NCI-H82 (cell line): ENCODE measurements around the gene DHRSX.

Experiments
- DNase-seq: peaks from one replicate; lab custom pipeline; 2025; lab: John Stamatoyannopoulos, UW

The DHRSX gene

GRCh38 chrX:2193273-2193592 lies 307.5 kb downstream of the DHRSX start:
- no peak for DNase-seq

DNA sequence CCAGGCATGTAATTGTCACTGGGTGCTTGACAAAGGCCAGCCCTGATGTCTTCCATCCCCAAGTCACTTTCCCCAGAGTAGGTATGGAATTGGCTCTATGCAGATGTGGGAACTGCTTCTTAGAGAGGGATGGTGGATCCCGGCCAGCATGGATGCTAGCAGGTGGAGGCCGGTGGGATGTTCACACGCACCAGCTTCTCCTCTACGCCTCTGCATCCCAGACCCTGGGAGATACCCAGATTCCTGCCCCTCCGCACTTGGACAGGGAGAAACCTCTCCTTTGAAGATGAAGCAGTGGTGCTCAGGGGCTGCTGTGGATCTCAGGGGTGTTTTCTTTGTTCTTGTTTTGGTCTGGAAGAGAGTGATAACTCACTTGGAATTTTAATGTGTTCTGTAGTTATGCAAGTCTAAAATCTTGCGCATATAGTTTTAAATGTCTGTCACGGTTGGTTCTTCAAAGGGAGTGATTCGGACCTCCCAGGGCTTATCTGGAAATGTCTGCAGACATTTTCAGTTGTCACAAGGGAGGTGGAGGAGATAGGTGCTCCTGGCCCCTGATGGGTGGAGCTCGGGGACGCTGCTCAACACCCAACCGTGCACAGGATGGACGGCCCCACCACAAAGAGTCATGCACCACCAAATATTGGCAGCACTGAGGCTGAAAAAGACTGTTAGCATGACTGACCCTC lies 308.0 kb downstream of the DHRSX start:
- DNase-seq = no peak

DNA sequence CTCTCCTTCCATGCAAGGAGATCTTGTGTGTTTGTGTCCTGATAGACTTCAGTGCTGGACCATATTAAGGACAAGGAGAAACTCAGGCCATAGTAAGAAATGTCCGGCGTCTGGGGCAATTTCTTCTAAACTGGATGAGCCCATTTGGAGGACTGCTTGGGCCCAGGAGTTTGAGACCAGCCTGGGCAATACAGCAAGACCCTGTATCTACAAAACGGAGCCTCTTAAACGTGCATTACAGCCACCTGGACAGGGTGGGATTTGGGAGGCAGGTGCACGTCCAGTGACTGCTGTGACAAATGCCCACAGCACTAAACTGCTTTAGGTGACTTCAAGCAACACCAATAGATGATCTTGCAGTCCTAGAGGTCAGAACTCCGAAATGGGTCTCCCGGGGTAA lies 311.9 kb downstream of the DHRSX start:
- no peak for DNase-seq

DNA sequence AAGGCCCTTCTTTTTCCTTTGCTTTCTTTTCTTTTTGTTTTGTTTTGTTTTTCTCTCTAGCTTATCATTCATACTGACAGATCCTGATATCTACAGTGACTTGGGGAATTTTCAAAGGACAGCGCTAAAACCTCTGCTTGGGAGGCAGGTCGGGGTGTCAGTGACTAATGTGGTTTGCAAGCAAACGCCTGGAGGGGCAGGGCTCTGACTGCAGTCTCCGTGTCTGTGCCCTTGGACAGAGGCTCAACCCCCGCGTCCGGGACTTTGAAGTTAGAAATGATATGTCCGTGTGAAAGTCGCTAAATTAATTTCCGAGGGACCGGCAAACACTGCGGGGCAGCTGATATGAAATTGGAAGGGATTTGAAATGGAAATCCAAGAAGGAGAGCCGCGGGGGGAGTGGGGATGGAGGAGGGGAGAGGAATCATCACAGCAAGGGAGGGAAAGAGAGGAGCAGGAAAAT lies 312.4 kb downstream of the DHRSX start:
- DNase-seq = no peak

- no peak for DNase-seq
These were observed 313.2 kb downstream of the DHRSX start for GRCh38 chrX:2187352-2188115.

DNA sequence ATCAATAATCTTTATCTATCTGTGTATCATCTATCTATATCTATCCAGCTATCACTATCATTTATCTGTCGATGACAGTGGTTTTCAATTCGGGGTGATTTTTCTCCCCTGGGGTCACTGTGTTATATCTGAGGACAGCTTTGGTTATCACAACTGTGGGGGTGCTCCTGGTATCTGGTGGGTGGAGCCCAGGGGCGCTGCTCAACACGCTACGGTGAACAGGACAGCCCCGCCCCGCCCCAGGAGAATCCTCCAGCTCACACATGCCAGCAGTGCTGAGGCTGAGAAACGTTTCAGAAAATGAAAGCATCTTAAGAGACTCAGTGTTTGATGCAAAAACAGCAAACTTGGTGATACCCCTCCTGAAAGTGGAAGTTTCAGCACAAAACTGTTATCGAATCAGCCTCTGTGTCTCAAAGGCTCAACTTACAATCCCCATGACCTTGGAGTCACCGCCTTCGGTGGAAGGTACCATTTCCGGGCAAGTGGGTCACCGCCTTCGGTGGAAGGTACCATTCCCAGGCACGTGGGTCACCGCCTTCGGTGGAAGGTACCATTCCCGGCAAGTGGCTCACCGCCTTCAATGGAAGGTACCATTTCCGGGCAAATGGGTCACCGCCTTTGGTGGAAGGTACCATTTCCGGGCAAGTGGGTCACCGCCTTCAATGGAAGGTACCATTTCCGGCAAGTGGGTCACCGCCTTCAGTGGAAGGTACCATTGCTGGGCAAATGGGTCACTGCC lies 315.3 kb downstream of the DHRSX start:
- DNase-seq = no peak

DNA sequence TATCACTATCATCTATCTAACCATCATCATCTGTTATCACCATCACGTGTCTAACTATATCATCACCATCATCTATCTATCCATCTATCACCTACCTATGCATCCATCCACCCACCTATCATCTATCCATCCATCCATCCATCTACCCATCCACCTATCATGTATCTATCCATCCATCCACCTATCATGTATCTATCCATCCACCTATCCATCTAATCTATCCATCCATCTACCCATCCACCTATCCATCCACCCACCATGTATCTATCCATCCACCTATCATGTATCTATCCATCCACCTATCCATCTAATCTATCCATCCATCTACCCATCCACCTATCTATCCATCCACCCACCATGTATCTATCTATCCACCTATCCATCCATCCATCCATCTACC lies 316.7 kb downstream of the DHRSX start:
- no peak for DNase-seq

GRCh38 chrX:2183193-2183725 lies 317.5 kb downstream of the DHRSX start:
- no peak for DNase-seq

DNA sequence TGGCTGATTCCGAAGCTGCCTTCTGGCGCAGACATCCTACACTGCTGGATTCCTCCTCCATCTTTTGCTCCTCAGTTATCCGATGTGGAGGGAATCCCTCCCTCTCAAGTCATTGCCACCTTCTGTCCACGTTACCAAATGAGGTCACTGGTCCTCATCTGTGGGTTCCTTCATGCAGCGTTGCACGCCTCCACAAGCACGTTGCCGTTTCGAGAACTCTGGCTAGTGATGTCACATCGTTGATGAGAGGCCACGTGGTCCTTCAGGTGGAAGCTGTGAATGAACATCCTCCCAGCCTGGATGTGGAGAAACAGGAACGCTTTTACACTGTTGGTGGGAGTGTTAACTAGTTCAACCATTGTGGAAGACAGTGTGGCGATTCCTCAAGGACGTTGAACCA lies 323.2 kb downstream of the DHRSX start:
- no peak for DNase-seq

DNA sequence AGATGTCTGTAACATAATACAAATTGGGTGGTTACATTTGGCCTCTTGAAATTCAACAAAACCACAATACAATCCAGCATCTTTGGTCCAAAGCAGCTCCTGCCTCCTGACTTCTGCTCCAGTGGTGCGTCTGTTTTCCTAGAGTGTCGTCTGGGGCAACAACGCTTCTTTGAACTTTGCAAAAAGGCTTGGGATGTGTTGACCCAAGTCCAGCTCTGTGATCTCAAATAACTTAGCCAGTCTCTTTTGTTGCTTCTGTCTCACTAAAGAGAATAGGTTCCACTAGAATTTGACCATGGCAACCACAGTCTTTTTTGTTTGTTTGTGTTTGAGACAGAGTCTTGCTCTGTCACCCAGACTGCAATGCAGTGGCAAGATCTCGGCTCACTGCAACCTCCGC lies 324.0 kb downstream of the DHRSX start:
- DNase-seq = no peak

- no peak for DNase-seq
These were observed 324.5 kb downstream of the DHRSX start for GRCh38 chrX:2176274-2176673.

DNA sequence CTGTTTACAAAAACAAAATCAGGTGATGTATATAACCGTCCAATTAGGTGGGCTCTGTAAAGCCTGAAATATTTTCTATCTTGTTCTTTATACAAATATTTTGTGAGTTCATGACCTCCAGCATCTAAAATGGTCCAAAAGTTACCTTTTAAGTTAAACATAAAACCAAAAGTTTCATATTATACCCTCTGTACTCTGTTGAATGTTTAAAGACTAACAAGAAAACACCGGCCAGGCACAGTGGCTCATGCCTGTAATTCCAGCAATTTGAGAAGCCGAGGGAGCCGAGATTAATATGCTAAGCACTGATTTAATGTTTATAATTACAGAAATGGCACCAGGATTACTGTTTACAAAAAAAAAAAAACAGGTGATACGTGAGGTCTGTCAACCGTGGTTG lies 328.4 kb downstream of the DHRSX start:
- DNase-seq = no peak
